ENCODE measurements around the gene ECEL1.

DNA sequence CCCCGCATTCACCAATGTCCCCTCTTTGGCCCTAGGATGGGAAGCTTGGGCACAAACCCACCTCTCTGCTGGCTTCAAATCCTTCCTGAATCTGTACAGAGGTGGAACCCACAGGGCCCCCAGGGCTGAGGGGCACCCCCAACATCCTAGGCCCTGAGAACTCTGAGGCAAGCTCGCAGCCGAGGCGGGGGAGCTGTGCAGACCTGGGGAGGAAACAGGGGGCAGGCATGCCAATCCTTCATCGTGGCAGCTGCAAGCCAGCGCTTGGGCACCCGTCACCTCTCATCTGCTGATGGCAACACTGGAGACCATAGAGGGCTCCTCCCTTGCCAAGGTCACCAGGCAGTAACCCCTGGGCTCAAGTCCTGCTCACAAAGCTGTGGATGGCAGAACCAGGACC is 10.8 kb downstream of the ECEL1 start:
- no peak for TF ChIP-seq POLR2AphosphoS5 (IDR thresholded peaks at IDR 0.05)
- TF ChIP-seq, protein P1, sequence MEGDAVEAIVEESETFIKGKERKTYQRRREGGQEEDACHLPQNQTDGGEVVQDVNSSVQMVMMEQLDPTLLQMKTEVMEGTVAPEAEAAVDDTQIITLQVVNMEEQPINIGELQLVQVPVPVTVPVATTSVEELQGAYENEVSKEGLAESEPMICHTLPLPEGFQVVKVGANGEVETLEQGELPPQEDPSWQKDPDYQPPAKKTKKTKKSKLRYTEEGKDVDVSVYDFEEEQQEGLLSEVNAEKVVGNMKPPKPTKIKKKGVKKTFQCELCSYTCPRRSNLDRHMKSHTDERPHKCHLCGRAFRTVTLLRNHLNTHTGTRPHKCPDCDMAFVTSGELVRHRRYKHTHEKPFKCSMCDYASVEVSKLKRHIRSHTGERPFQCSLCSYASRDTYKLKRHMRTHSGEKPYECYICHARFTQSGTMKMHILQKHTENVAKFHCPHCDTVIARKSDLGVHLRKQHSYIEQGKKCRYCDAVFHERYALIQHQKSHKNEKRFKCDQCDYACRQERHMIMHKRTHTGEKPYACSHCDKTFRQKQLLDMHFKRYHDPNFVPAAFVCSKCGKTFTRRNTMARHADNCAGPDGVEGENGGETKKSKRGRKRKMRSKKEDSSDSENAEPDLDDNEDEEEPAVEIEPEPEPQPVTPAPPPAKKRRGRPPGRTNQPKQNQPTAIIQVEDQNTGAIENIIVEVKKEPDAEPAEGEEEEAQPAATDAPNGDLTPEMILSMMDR (IDR thresholded peaks at IDR 0.05): no peak

All from stomach (tissue), 4 donors.